HG03520 (cell line): ENCODE data around the gene ICAM4.
"Not testable (repeated sequence)": the region's sequence is repeated elsewhere in the genome, so short reads cannot be mapped to it uniquely, and the experiment has no call there.

Source experiments
- ATAC-seq: cut with Tn5 transposase; IDR thresholded peaks from one replicate; pipeline ENCODE4 v1.9.1; 2021; ENCODE audit warnings: mild to moderate bottlenecking, moderate library complexity; ENCODE audit not compliant: unreplicated experiment

The ICAM4 gene

GRCh38 chr19:10336725-10337124, 50.0 kb downstream of the ICAM4 start:
- ATAC-seq: not testable (repeated sequence)
